Gastrocnemius medialis (tissue), 4 donors: ENCODE results near the gene KRT33A.

ENCODE experiments used
- POLR2A ChIP-seq, 2 donors: fragments of 450-650 bp; IDR thresholded peaks; one replicate each; pipeline ENCODE4 v1.6.1; 2017; ENCODE audit warnings: antibody characterized with exemption in 2 of 2, mild to moderate bottlenecking in 2 of 2, moderate library complexity in 2 of 2
- TF ChIP-seq, protein P1 (sequence below), 5 experiments: fragments of 450-650 bp in 3 of 5; fragments of 200-600 bp in 2 of 5; sonication (generic) in 2 of 5; IDR thresholded peaks in 4 of 5; conservative IDR thresholded peaks in 1 of 5; 1 replicate in 4 of 5; 2 replicates in 1 of 5; pipeline ENCODE4 v1.5.1; 2016 to 2019; ENCODE audit warnings: antibody characterized with exemption in 5 of 5, mild to moderate bottlenecking in 3 of 5, moderate library complexity in 3 of 5

DNA sequence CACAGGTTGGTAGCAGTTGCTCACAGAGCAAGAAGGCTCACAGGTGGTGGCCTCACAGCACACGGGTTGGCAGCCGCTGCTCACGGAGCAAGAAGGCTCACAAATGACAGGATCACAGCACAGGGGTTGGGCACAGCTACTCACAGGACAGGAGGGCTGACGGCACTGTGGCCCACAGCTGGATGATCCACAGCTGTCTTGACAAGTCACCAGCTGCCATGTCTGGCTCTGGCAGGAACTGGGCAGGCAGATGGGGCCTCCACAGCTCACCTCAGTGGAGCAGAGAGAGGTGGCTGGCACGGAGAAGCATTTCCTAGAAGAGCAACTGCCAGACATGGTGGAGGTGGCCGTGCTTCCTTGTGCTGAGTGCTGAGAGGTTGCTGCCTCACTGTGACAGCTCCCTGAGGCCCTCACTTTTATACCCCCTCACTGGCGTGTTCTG lies 41.7 kb downstream of the KRT33A start, which contains the start of gene KRTAP16-1:
- TF ChIP-seq, protein P1, sequence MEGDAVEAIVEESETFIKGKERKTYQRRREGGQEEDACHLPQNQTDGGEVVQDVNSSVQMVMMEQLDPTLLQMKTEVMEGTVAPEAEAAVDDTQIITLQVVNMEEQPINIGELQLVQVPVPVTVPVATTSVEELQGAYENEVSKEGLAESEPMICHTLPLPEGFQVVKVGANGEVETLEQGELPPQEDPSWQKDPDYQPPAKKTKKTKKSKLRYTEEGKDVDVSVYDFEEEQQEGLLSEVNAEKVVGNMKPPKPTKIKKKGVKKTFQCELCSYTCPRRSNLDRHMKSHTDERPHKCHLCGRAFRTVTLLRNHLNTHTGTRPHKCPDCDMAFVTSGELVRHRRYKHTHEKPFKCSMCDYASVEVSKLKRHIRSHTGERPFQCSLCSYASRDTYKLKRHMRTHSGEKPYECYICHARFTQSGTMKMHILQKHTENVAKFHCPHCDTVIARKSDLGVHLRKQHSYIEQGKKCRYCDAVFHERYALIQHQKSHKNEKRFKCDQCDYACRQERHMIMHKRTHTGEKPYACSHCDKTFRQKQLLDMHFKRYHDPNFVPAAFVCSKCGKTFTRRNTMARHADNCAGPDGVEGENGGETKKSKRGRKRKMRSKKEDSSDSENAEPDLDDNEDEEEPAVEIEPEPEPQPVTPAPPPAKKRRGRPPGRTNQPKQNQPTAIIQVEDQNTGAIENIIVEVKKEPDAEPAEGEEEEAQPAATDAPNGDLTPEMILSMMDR (IDR thresholded peaks at IDR 0.05 in 4 of 5, conservative IDR thresholded peaks at IDR 0.05 in 1 of 5): no peak
- no peak for TF ChIP-seq POLR2A (IDR thresholded peaks at IDR 0.05)
